HG03460 (cell line): ENCODE measurements around the gene TIGD6.

Experiments
- ATAC-seq: cut with Tn5 transposase; IDR thresholded peaks from one replicate; pipeline ENCODE4 v1.9.1; 2021; ENCODE audit not compliant: unreplicated experiment

TIGD6 gene

DNA sequence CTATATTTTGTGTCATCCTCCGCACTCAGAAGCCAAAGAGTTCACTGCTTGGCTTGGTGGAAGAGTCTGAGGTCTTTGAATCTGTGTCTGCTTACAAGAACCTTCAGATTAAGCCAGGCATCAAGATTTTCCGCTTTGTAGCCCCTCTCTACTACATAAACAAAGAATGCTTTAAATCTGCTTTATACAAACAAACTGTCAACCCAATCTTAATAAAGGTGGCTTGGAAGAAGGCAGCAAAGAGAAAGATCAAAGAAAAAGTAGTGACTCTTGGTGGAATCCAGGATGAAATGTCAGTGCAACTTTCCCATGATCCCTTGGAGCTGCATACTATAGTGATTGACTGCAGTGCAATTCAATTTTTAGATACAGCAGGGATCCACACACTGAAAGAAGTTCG is 19.2 kb downstream of the TIGD6 start:
- ATAC-seq = no peak

DNA sequence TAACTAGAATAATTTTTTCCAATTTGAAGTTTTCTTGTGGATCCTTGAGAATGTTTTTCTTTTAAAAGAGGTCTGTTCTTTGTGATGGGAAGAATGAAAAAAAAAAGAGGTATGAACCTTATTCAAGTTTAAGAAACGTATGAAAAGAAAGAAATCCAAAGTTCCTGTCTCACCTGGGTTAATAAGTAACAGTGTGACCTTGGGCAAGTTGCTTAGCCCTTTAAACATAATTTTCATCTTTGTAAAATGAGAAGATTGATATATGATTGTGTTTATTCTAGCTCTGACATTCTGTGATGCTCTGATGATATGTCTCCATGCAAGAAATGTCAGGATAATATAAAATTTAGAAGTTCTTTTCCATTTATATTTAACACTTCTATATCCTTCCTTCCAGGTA is 20.6 kb downstream of the TIGD6 start:
- ATAC-seq = no peak

DNA sequence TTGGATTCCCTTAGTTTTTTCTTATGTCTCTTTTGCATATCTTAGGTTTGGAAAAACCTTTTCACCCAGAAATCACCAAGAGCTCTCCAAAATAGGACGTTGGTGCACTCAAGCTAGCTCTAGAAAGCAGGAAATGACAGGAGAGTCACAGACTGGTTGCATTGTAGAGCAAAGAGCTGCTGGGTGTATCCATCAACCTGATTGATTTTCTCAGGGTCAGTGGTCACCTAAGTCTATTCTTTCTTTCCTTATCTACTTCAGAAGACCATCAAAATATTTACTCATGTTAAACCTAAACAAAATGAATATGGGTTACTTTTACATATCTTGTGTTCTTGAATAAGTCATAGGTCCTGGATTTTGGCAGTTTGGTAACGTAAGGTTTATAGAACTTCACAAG is 25.0 kb downstream of the TIGD6 start:
- no peak for ATAC-seq

DNA sequence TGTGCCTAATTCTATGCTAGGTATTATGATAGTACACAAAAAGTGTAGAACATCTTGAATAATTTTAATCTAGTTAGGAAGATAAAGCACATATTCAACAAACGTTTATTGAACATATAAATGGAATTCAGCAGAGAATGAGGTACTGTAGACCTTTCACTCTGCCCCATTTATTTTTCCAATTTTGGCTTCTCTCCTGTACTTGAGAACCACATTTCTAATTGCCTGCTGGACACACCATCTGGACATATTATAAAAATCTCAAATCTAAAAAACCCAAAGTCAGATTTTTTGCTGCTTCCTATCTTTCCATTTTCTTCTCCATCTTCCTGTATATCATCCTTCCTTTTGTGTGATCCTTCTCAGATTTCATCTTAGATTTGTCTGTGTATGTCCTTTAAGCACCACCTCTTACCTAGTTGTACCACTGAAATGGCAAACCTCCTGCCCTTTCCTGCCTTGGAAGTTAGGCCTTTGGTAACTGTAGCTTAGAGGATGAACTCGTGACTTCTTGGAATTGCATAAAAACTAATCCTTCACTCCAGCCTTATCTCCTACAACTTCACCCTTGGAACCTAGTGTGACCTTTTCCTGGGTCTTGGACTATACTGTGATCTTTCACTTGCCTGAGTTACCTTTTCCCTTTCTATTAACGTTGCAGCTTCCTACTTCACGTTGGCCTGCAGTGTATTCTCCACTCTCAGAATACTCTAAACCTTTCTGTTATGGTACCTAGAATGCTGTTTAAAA is 31.1 kb downstream of the TIGD6 start:
- no peak for ATAC-seq

DNA sequence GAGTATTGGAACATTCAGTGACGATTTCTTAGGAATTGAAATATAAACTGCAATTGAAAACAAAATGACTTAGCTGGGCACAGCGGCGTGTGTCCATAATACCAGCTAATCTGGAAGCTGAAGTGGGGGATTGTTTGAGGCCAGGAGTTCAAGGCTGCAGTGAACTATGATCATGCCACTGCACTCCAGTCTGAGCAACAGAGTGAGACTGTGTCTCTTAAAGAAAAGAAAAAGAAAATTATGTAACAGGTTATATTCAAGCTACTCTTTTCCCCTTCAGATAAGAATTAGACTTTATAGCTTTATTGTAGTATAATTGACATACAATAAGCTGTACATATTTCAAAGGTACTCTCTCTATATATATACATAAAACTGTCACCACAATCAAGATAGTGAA is 33.5 kb downstream of the TIGD6 start:
- no peak for ATAC-seq

DNA sequence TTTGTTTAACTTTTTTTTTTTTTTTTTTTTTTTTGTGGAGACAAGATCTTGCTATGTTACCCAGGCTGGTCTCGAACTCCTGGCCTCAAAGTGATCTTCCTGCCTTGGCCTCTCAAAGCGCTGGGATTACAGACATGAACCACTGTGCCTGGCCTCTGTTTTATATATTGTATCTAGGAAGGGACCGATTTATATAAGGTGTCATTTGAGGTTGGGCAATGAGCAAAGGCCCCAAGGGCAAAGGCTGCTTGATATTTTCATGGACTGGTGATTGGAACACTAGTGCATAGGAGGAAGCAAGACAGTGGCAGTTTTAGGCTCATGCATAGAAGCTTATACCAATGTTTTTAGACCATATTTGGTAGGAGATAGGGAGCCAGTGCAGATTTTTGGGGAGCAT is 36.7 kb downstream of the TIGD6 start:
- no peak for ATAC-seq

DNA sequence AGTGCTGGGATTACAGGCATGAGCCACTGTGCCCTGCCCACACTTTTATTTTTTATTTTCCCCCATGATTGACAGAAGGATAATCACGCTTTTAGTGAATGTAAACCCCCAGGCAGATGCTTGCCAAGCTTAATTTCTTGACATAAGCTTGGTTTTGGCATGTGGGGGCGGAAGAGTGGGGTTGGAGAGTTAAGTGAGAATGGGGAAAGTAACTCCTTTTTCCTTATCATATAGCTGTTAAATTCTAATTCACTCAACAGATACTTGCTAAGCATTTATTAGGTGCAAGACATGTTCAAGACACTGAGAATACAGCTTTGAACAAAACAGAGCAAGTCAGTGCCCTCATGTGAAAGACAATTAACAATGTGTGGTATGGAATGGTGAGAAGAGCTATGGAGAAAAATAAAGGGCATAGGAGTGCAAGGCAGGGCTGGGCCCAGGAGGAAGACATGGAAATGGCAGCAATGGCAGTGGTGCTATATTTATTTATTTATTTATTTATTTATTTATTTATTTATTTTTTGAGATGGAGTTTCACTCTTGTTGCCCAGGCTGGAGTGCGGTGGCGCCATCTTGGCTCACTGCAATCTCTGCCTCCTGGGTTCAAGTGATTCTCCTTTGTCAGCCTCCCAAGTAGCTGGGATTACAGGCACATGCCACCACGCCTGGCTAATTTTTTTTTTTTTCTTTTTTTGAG is 37.7 kb downstream of the TIGD6 start:
- ATAC-seq = no peak

DNA sequence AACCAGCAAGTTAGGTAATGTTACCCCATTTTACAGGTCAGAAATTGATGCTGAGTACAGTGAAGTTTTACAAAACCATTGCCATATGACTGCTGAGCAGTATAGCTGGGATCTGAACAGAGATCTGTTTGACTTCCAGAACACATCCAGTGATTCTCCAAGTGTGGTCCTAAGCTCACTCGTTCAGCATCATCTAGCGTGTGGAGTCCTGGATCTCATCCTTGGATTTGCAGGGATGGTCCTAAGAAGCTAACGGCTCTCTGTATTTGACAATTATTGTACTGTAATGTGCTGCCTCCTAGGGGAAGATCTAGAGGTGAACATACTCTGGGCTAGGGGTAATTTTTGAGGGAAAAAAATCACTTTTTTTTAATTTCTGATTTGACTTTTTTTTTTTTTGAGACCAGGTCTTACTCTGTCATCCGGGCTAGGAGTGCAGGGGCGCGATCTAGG is 38.5 kb downstream of the TIGD6 start:
- ATAC-seq = no peak

DNA sequence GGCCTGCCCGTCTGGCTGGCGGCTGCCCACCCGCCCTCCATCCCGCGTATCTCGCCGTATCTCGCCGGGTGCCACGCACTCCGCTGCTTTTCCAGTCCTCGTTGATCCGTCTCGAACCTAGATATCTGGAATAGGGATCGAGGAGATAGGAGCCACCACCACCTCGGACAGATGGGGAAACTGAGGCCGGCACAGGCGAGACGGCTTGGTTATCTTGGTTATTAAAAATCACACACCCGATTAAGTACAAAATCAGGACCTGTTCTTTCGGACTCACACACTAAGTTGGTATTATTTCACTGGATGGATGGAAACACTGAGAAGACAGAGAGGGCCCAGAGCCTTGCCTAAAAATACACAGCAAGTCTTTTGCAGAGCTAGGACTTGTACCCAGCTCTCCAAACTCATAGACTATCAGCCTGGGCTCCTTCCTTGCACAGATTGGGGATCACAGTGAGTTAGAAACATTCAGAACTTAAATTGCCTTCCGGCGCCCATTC is 39.2 kb downstream of the TIGD6 start:
- no peak for ATAC-seq

DNA sequence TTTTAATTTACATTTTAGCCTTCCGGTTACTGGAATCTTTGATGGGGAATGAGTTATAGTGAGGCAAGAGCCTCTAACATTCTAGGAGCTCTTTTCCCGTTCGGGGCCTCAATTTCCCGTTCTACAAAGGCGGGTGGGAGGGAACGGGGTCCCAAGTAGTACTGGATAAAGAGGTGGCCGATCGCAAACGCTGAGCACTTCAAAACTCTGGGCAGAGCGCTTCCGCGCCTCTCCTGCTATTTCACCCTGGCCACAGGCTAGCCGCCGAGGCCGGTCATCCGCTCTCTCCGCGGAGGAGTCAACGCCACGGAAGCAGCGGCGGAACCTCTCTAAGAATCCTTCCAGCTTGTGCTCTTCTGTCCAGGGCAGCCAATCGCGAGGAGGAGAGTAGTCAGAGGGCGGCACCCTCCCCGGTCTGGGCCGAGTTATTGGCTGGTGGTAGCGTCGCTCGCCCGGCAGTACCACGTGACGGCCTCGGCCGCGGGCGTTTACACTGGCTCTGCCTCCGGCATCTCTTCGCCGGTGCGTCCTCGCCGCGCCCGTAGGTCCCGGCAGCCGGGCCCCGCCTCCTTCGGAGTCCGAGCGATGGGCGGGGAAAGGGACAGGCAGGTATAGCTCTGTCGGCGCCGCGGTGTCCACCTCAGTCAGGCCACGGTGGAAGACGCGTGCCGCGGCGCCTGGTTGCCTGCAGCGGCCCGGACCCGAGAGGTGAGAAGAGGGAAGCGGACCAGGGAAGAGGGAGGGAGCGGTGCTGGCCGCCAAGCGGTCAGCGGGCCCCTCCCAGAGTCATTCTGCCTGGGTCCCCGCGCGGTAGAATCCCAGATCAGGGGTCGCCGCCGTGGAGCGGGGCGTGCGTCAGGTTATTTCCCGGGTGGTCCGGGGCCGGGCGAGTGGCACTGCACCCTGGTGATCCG is 39.9 kb downstream of the TIGD6 start, which contains the start of gene SLC26A2:
SLC26A2 (plus strand) TSS at position 487 of the 914 bp plus-strand sequence. CDS start 16,895 bp downstream, outside the sequence.
- peak; percentile 98 for ATAC-seq

DNA sequence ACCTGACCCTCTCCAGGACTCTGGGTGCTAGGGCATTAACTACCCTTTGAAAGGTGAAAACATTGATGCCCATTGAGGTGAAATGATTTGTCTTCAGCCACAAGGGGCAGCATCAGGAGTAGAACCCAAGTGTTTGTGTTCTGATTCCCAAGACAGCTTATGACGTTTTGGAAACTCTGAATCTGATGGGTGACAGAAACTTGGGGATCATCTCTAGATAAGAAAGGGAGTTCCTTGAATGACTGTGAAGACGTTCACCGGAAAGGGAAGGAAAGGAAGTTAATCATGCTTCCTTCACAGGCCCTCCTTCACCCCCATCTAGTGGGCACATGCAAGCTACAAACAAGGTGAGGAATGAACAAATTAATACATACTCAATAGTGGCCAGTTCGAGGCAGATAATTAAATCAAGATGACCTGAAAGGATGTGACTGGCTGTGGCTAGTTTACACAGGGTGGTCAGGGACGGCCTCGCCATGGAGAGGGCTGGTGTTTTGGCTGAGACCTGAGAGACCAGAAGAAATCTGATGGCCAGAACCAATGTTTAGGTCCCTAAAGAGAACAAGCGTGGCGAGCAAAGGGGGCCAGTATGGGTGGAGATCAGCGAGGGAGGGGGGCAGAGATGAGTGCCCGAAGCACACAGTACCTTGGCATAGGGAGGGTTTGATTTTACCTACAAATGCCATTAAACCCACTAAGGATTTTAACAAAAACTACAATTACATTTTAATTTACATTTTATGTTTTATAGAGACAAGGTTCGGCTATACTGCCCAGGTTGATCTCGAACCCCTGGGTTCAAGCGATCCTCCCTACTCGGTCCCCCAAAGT is 40.8 kb downstream of the TIGD6 start:
- no peak for ATAC-seq

DNA sequence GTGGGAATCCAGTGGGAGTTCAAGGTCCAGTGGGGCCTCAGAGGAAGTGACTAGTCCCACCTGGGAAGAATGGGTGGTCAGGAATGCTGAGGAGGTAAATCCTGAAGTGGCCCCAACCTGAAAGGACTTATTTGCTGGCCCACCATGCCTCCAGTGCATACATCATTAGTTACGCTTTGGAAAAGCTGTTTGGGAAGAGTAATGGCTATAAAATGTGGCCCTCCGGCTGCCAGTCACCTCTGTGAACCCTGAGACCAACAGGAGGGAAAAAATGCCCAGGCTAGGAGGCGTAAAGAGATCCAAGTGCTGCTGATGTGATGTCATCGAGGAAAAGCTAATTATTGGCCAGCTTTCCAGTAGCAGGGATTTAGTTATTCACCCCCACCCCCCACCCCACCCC is 42.6 kb downstream of the TIGD6 start:
- no peak for ATAC-seq

DNA sequence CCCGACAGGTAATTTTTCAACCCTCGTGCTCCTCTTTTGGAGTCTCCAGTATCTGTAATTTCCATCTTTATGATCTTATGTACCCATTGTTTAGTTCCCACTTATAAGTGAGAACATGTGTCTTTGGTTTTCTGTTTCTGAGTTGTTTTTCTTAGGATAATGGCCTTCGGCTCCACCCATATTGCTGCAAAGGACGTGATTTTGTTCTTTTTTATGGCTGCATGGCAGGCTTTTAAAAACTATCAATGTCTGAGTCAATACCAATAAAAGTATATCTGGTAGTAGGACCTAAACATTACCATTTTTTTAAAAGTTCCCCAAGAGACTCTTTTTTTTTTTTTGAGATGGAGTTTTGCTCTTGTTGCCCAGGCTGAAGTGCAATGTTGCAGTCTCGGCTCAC is 43.8 kb downstream of the TIGD6 start:
- ATAC-seq = no peak

DNA sequence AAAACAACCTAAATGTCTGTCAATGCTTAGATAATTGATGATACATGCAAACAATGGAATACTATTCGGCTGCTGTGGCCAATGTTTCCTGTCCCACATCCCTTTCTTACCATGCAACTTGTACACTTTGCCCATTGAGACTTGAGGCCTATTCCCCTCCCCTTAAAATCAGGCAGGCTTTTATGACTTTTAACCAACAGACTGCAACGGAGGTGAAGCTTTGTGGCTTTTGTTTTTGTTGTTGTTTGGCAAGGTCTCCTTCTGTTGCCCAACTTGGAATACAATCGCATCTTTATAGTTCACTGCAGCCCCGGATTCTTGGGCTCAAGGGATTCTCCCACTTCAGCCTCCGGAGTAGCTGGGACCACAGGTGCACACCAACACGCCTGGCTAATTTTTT is 45.7 kb downstream of the TIGD6 start:
- ATAC-seq = no peak

DNA sequence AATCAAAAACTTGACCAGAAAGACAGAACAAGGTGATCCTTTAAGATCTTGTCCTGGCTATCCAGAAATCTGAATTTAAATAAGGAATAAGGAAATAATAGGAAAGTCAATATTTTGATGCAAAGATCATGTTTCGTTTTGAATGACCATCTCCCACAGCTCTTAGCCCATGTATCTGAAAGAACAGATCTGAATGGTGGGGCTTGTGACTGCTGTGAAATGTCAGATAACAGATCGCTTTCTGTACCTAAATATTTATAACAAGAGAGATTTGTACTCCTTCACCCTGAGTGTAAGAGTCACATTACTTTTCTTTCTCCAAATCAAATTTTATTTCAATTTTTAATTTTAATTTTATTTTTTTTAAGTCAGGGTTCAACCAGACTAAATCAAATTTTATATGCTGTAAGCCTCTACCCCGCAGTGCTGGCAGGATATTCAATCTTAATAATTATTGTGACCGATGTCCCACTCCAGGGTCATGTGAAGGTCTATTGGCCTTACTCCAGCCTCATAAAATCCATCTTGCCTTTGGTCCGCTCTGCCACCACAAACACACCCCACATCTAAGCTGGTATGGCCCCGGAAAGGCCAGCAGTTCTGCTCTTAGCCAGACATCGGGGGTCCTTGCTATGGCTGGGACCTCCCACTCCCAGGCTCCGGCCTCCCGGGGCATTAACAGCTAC is 46.9 kb downstream of the TIGD6 start:
- no peak for ATAC-seq

DNA sequence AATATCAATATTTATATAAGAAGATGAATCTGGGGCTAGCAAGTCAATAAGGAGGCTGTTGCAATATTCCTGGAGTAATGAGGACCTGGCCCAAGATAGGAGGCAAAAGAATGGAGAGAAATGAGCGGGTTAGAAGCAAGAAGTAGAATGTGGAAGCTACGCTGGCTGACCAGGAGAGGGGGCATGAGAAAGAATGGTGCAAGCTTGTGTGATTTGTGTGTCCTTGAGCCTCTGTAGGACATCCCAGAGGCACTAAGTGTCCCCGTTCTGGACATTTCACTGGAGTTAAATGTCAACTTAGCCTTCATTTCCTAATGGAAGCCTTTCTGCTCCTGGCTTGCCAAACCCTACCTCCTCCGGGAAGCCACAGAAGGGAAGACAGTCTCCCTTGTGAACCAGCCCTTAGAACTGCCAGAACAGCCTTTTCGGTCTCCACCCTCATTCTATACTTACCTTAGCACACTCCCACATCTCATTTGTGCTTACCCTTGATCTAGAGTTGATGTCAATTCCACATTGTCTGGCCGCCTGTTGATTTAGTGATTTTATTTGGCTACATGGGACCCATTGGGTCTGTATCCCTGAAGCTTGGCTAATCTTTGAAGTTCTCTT is 49.2 kb downstream of the TIGD6 start:
- no peak for ATAC-seq

DNA sequence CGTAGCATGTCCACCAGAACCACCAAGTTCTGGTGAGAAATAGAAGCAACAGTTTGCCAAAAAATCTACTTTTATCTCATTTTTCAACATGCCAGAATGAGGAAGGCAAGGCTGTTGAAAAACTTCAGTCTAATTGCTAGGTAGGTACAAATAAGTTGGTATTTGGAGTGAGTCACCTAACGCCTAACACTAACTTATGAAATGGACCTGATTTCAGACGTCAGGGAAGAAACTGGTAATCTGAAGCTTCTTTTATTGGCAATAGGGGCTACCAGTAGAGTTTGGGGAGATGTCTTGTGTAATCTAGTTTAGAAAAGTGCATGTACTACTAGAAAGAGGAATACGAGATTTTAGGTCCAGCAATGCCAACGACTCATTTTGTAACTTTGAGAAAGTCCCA is 51.5 kb downstream of the TIGD6 start:
- ATAC-seq = no peak

DNA sequence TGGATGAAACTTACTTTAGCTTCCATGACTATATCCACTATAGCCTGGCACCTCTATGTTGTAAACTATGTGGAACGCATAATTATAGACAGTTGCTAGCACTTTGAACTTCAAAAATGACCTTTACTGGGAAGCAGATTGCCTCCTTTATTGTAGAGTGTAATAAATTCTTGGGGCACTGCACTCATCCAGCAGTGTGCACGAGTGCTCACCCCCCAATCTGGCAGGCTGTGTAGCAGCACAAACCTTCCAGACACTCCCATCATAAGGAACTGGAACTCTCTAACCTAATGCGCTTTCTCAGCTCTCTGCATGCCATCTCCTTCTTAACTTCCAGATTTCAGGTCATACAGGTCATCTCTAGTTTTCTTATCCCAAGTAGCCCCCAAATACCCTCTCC is 54.3 kb downstream of the TIGD6 start:
- no peak for ATAC-seq

DNA sequence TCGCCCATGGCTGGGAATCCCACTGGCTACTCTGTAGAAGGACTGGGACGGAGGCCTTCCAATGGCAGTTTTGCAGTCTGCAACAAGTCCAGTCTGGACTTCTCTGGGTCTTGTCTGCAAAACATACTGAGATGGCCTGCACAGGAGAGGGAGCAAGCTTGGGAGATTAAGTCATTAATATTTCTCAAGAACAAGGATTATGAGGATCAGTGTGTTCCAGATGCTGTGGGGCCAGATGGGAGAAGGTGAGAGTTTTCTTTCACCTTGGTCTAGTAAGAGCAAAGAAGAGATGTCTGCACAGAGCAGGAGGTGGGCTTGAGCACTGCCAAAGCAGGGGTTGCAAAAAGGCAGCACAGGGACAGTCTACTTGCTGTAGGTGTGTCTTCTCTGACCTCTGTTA is 55.8 kb downstream of the TIGD6 start, which contains the start of gene PDE6A:
PDE6A (minus strand) TSS at position 128 of the 400 bp plus-strand sequence; CDS start at position 8, 120 bp downstream.
- ATAC-seq = no peak
